ENCODE measurements around the gene MAP1LC3C.

Gene MAP1LC3C

DNA sequence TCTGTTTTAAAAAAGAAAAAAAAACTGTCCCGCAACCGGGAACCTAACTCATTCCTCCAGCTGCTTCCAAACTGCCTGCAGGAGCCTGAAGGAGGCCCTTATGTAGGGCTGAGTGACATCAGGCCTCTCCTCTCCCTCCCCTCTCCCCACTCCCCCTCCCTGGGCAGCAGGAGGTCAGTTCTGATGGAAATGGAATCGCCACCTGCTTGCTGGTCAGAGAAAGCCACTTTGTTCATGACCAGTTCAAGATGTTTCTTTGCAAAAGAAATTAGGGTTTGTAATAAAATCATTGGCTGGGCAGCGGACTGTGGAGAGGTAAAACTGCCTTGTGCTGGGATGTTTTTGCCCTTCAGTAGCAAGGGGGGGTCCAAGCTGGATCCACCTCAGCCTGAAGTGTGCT, at the start of gene MAP1LC3C:
MAP1LC3C (minus strand) TSS at position 73 of the 400 bp plus-strand sequence. CDS start 90 bp downstream, outside the sequence.
- DNase-seq (ENCODE audit: low read depth), result no peak

DNA sequence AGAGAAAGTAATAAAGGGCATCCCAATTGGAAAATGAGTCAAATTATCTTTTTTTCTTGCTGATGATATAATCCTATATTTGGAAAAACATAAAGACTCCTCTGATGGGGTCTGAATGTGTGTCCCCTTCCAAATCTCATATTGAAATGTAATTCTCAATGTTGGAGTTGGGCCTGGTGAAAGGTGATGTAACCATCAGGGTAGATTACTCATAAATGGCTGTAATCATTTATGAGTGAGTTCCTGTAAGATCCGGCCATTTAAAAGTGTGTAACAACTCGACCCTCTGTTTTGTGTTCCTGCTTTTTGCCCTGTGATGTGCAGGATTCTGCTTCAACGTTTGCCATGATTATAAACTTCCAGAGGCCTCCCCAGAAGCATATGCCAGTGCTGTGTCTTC, 44.3 kb upstream of the MAP1LC3C start:
- no peak for DNase-seq (ENCODE audit: low read depth)

DNA sequence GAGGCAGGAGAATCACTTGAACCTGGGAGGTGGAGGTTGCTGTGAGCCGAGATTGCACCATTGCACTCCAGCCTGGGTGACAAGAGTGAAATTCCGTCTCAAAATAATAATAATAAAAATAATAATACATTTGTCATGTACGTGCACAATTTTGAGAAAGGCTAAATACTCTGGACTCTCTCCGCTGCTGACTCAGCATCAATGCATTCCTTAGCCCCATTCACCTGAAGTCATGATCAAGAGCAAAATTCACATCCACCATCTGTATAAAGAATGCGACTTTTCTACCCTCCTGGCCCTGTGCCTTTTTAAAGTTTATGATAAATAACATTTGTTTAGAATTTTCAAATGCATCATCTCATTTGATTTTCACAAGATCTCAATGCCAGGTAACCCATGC, 35.5 kb upstream of the MAP1LC3C start:
- no peak for DNase-seq (ENCODE audit: low read depth)

DNA sequence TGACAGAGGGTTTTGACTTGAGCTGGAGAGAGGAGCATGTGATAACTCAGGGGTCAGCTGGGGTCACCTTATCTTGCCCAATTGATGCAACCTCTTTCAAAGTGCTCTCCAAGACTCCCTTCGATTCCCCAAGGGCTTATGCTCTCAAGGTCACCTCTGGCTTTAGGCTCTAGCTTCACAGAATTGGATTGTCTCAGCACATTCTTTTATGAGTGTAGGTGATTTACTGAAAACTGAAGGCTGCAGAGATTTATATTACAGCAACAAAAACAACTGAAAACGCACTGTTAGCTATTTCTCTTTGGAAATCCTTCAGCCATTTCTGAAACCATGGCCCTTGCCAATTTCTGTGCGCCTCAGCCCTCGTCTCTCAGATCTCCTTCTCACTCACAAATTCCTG, 34.5 kb upstream of the MAP1LC3C start:
- DNase-seq (ENCODE audit: low read depth), result no peak

DNA sequence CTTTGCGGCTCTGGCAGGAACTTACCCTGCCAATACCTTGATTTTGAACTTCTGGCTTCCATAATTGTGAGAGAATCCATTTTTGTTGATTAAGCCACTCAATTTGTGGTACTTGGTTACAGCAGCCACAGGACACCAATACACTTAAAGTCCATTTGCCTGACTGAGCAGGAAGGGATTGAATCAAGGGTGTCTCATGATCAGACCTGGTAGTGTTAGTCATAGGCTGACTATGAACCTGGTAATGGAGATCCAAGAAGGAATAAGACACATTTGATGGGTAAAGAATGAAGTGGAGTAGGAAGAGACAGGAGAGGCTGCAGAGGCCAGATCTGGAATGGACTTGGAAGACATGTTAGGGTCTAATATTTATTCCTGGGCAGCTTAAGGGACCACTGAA, 31.2 kb upstream of the MAP1LC3C start:
- DNase-seq (ENCODE audit: low read depth), result peak; percentile 5

DNA sequence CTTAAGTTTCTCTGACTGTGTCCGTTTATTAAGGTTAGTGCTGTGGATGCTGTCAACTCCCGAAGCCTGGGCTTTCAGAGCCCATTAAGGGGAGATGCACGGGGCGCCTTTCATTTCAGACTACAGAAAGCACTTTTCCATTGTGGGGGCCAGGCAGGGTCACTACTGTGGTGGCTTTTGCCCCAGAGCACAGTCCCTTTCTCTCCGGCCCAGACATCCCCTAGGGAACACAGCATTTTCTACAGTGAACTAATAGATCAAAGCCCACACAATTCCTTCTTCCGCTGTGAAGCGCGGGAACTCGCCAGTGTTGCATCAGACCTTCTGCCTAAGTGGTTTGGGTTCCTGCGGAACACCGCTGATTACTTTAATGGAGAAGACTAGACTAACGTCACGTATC, 26.8 kb upstream of the MAP1LC3C start:
- DNase-seq (ENCODE audit: low read depth), result no peak

DNA sequence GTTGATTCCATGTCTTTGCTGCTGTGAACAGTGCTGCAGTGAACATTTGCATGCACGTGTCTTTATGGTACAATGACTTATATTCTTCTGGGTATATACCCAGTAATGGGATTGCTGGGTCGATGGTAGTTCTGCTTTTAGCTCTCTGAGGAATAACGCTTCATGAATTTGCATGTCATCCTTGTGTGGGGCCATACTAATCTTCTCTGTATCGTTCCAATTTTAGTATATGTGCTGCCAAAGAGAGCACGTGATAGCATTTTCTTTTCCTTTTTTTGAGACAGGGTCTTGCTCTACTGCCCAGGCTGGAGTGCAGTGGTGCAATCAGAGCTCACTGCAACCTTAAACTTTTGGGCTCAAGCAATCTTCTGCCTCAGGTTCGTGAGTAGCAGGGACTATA, 24.9 kb upstream of the MAP1LC3C start:
- no peak for DNase-seq (ENCODE audit: low read depth)

DNA sequence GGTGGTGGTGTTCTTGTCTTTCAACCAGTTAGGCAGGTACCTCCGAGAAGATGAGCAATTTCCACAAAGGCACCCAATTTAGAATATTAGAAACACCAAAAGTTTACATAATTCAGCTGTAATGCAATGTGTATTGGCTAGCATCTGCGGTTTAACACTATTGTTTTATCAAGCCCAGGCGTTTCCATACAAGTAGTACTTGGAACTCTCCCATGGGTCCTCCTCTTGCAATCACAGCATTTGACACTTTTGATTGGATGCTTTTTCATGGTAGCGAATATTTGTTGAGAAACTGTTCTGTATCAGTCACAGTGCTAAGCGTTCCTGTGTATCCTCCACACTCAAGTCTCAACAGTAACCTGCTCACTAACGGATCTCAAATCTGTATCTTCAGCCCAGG, 20.1 kb upstream of the MAP1LC3C start:
- DNase-seq (ENCODE audit: low read depth), result no peak

DNA sequence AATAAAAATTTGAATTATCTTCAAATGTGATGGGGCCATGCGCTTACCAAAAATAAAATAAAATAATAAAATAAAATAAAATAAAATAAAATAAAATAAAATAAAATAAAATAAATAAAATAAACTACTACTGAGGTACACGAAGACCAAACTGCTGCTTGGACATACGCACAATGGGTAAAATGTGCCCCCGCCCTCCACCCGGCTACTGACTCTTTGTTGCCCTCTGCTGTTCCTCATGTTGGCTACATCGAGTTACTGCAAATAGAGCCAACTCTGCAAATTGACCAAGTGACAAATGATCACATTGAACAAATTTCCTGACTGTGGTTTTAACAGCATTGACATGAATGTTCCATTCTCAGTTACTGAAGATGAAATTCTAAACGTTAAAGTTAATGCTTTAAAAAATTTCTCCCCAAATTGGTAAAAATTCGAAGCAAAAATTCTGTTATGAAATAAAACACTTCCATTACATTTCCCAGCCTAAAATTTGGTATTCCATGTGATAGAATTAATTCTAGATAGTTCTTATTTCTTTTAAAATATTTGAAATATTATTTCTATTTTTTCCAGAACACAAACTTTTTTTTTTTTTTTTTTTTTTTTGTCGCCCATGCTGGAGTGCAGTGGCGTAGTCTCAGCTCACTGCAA, 18.8 kb upstream of the MAP1LC3C start:
- peak; percentile 34 for DNase-seq (ENCODE audit: low read depth)

DNA sequence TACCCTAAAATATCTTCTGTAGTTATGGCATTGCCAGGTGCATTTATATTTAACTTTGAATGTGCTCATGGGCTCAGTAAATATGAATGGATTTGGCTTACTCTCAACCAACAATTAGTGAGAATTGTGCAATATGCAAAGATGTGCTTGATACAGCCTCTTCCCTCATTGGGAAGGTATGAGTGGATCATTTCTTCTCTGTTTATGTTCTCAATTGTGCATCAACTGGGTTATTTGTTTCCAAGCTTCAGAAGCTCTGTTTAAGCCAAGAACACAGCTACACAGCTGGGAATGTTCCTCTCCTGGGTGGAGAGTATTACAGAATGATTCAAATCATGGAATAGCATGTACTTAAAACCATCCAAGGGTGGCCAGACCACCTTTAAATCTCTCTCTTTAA, 17.6 kb upstream of the MAP1LC3C start:
- DNase-seq (ENCODE audit: low read depth), result no peak

DNA sequence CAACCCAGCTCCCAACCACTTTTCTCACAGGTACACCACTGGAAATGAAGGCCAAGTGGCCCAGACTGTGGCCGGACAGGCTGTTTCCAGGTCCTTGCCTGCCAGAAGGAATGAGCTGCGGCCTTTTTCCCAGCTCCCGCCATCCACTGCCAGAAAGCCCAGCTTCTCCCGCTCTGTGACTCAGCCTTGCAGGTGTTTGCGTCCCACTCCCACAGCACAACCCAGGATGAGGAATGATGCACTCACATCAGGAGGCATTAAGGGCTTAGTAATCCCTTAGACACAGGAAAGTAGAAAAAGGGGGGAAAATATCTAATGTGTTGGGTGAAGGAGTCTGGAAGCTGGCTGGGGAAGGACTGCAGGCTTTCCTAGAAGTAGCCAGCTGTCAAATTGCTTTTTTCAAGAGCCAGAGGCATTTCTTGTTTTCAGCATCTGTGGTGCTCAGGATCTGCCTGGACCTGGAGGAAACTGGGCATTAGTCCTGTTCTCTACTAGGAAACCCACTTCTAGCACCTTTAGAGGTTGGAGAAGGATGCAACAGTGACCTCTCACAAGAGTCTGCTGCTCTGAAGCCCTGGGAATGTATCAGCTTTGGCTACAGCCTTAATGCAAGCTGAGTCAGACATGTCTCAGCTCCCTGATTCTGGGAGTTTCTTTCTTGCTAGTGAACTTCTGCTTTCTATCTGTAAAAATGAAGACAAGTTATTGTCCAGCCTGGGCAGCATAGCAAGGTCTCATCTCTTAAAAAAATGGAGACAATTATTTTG, 13.2 kb upstream of the MAP1LC3C start:
- peak; percentile 48 for DNase-seq (ENCODE audit: low read depth)

DNA sequence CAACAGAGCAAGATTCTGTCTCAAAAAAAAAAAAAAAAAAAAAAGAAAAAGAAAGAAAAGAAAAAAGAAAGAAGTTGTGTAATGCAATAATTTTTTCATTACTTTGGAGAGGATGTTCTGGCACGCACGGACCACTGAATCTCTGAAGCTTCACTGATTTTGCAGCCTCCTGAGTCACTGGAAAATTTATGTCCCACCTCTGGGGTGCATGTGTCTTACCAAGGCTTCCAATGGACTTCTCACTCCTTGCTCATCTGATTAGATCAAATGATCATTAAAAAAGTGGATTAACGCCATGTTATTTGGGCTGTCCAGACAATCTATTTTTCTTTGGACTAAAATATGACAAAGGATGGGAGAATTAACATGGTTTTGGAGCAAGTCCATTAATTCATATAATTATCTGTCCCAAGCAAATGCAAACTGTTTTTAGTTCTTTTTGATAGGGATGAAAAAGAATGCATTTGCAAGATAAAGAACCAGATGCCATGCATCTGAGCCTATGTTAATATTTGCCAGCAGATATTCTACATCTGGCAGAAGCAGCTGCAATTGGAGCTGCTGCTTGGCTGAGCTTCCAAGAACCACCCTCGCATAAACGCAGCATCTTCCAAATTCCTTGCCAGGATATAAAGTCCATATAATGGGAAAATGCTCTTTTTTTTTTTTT, 10.1 kb upstream of the MAP1LC3C start:
- no peak for DNase-seq (ENCODE audit: low read depth)

DNA sequence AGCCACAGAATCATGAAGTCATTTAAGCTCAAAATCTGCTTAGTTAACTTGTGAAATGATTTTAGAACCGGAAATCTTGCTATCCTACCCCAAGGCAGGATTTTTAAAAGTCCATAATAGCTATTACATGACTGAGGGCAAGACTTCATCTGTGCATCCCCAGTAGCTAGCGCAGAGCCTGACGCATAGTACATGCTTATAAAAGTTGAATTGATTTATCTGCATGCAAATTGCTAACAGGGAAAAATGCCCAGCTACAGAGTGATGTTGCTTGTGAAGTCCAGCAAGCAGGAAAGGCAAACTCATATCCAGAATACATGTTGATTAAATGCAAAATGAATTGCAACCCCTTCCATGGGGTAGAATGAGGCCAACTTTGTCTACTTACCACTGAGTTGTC, 8.1 kb upstream of the MAP1LC3C start:
- no peak for DNase-seq (ENCODE audit: low read depth)

DNA sequence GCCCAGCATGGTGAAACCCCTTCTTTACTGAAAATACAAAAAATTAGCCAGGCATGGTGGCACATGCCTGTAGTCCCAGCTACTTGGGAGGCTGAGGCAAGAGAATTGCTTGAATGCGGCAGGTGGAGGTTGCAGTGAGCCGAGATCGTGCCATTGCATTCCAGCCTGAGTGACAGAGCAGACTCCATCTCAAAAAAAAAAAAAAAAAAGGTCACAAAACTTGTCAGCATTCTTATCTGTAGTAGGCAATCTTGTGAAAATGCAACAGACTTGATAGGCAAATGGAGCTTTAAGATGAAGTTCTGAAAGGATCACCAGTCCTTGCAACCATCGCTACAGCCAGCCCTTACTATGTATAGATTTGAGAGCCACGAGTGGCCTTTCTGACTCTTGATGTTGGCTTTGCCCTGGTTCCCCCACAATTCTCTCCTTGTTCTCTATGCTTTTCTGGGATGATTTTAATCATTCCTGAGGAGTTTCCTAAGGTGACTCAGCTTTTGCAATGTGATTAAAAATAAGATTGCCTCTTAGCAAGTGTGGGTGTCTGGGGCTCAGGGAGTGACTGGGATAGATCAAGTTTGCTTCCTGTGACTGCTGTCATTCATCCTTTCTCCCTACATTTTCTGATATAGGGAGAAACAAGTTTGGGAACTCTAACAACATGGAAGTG, 7.1 kb upstream of the MAP1LC3C start:
- peak; percentile 34 for DNase-seq (ENCODE audit: low read depth)

DNA sequence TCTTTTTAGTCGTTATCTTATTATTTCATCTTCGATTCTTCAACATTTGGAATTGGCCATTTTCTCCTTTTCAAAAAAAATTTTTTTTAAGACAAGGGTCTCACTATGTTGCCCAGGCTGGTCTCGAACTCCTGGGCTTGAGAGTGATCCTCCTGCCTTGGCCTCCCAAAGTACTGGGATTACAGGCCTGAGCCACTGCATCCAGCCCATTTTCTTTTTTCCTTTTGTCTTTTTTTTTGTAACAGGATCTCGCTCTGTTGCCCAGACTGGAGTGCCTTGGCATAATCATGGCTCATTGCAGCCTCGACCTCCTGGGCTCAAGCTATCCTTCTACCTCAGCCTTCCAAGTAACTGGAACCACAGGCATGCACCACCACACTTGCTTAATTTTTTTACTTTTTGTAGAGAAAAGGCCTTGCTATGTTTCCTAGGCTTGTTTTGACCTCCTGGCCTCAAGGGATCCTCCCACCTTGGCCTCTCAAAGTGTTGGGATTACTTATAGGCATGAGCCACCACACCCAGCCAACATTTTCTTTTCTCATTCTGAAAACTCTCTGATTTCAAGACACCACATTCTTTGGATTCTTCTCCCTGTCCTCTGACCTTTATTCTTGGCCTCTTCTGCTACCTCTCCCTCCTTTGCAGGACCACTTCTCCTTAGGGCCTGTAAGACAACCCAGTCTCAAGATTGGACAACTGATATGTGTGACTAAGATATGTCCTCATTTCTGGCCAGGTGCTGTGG, 6.0 kb upstream of the MAP1LC3C start:
- peak; percentile 8 for DNase-seq (ENCODE audit: low read depth)

DNA sequence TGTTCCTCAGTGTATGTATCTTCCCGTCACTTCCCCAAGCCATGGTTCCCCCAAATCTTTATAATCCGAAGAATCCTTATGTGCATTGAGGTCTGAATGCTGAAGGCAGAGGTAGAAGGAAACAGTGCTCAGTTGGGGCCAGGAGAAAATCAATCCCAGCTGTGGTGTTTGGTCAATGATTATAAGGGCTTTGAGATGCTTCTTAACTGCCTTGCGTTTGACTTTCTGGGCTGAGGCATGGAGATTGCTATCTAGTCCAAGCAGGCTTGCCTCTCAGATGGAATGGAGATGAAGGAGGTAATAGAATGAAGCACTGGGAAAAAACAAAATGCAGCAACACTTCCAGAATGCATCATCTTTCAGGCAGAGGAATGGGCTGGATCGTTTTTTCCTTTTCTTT, 3.6 kb upstream of the MAP1LC3C start:
- no peak for DNase-seq (ENCODE audit: low read depth)

DNA sequence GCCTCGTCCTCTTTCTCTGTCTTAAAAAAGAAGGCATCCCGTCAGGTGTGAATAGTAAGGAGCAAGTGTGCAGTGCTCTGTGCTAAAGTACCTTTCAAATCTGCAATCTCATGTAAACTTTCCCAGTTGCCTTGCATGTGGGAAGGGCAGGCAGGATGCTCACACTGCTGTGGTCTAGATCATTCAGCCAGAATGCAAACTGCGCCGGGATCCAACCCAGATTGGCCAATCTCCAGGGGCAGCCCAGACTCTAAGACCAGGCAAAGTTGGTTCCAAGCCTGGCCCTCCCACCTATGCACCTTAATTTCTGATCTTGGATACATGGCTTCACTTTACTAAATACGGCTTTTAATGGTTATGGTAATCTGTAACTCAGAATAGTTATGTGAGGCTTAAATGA, 3.2 kb upstream of the MAP1LC3C start:
- peak; percentile 5 for DNase-seq (ENCODE audit: low read depth)

DNA sequence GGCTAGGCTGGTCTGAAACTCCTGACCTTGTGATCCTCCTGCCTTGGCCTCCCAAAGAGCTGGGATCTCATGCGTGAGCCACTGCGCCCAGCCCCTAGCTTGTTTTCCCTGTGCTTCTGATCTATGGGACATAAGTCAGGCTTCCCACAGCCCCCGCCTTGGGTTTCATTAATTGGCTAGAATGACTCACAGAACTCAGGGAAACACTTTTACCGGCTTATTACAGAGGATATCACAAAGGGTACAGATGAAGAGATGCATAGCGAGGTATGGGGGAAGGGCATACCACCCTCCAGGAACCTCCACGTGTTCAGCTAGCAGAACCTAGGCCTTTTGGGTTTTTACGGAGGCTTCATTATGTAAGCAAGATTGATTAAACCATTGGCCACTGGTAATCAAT, 1.5 kb upstream of the MAP1LC3C start:
- DNase-seq (ENCODE audit: low read depth), result no peak

DNA sequence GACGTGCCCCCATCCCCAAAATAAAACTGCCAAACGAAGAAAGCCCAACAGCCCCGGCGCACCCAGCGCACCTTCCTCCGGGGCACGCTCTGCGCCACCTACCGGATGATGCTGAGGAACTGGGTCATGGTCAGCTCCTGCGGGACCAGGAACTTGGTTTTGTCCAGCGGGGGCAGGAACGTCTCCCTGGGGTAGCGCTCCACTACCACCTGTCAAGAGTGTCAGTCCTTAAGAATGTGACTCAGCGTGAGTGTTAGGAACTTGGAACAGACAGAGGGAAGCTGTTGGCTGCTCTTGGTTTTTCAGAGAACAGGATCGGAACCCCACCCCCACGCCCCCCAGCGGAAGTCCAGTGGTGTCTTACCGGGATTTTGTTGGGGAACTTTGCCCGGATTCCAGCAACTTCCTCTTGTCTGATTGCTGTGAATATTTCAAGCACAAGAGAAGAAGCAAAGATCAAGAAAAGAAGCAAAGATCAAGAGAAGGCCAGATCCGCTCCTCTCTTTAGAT, 431 bp downstream of the MAP1LC3C start:
- DNase-seq (ENCODE audit: low read depth), result peak; percentile 72

DNA sequence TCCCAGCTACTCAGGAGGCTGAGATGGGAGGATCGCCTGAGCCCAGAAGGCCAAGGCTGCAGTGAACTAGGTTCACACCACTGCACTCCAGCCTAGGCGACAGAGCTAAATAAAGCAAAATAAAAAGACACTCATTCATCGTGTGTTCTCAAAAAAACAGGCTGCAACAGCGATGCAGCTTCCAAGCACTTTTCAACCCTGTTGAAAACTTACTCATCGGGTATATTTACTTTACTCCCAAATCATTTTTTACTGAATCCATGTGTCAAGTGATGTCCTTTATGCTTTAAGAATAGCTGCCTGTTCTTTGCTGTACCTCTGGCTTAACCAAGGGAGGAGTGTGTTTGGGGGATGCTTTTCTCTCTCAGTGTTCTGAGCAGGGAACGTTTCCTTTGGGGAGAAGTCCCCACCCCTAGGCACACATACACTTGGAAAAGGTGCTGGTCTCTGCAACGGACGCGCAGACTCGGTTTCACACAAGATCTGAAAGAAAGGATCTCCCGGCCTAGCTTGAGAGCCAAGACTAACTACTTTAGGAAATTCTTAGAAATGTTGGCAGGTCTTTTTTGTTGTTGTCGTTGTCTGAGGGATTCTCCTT, 1.4 kb downstream of the MAP1LC3C start:
- DNase-seq (ENCODE audit: low read depth), result no peak

DNA sequence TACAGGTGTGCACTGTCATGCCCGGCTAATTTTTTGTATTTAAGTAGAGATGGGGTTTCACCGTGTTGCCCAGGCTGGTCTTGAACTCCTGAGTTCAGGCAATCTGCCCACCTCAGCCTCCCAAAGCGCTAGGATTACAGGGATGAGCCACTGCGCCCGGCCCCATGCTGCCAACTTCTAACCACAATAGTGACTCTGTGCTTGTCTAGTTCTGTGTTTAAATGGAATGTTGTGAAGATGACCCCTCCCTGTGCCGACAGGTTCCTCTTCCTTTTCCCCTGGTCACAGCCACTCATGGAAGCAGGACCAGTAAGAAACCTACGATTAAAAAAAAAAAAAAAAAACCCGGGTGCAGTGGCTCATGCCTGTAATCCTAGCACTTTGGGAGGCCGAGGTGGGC, 4.7 kb downstream of the MAP1LC3C start:
- DNase-seq (ENCODE audit: low read depth), result no peak

All from iris pigment epithelial cell (primary cell).